Gastroesophageal sphincter (tissue), 3 donors: Measurements from ENCODE around the gene TBL2.

Source experiments
- EP300 ChIP-seq: sonication (generic); formaldehyde crosslinking; IDR thresholded peaks from one replicate; pipeline ENCODE4 v1.6.1; 2017; ENCODE audit warnings: antibody characterized with exemption, mild to moderate bottlenecking
- POLR2A ChIP-seq, 2 donors: fragments of 450-650 bp; IDR thresholded peaks; one replicate each; pipeline ENCODE4 v1.6.1; 2017; ENCODE audit warnings: antibody characterized with exemption in 2 of 2, mild to moderate bottlenecking in 2 of 2, moderate library complexity in 1 of 2
- TF ChIP-seq, protein P1 (sequence below), 4 experiments: fragments of 200-600 bp in 2 of 4; fragments of 450-650 bp in 2 of 4; sonication (generic) in 1 of 4; IDR thresholded peaks; one replicate each; pipeline ENCODE4 v1.5.1; 2017 to 2019; ENCODE audit warnings: antibody characterized with exemption in 4 of 4, mild to moderate bottlenecking in 2 of 4, moderate library complexity in 2 of 4

DNA sequence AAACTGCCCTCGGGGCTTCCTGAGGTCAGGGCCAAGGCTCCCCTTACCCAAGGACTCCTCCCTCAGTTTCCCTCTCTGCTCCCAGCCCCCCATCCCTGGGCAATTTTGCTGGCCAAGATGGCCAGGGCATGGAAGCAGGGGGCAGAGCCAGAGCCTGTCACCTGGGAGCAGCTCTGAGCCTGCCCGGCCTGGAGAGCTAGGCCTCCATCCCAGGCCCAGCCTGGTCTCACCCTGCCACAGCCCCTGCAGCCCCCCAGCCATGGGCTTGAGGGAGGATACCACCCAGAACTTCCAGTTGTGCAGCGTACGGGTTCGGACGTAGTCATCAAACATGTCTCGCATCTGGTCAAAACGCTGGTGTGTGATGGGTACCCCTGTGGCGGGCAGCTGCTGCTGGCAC lies 17.0 kb upstream of the TBL2 start:
- TF ChIP-seq POLR2A (IDR thresholded peaks at IDR 0.05) (no peak), EP300 (no peak)
- TF ChIP-seq, protein P1, sequence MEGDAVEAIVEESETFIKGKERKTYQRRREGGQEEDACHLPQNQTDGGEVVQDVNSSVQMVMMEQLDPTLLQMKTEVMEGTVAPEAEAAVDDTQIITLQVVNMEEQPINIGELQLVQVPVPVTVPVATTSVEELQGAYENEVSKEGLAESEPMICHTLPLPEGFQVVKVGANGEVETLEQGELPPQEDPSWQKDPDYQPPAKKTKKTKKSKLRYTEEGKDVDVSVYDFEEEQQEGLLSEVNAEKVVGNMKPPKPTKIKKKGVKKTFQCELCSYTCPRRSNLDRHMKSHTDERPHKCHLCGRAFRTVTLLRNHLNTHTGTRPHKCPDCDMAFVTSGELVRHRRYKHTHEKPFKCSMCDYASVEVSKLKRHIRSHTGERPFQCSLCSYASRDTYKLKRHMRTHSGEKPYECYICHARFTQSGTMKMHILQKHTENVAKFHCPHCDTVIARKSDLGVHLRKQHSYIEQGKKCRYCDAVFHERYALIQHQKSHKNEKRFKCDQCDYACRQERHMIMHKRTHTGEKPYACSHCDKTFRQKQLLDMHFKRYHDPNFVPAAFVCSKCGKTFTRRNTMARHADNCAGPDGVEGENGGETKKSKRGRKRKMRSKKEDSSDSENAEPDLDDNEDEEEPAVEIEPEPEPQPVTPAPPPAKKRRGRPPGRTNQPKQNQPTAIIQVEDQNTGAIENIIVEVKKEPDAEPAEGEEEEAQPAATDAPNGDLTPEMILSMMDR (IDR thresholded peaks at IDR 0.05): no peak
